NCI-H2227 (cell line): ENCODE measurements around the gene SNX25.
"Not testable (repeated sequence)": the region's sequence is repeated elsewhere in the genome, so short reads cannot be mapped to it uniquely, and the experiment has no call there.

Experiments used
- DNase-seq: peaks from one replicate; lab custom pipeline; 2025; ENCODE audit not compliant: unreplicated experiment; lab: John Stamatoyannopoulos, UW

SNX25 gene

GRCh38 chr4:185229021-185229818 lies 19.8 kb downstream of the SNX25 start:
- no peak for DNase-seq

GRCh38 chr4:185232370-185232769 lies 23.0 kb downstream of the SNX25 start:
- DNase-seq, result no peak

GRCh38 chr4:185235119-185235842 lies 25.9 kb downstream of the SNX25 start:
- no peak for DNase-seq

GRCh38 chr4:185235843-185236503 lies 26.6 kb downstream of the SNX25 start:
- DNase-seq, result no peak

- DNase-seq, result no peak
Measured at GRCh38 chr4:185237175-185237574, 27.8 kb downstream of the SNX25 start.

- peak; percentile 28 for DNase-seq
Measured at GRCh38 chr4:185238215-185238681, 28.9 kb downstream of the SNX25 start.

GRCh38 chr4:185238750-185239149 lies 29.4 kb downstream of the SNX25 start:
- DNase-seq, result no peak

- not testable (repeated sequence) for DNase-seq
Measured at GRCh38 chr4:185240486-185240885, 31.1 kb downstream of the SNX25 start.

- DNase-seq, result no peak
Measured at GRCh38 chr4:185242749-185243533, 33.5 kb downstream of the SNX25 start.

GRCh38 chr4:185243879-185244278 lies 34.5 kb downstream of the SNX25 start:
- DNase-seq, result no peak

GRCh38 chr4:185244763-185245162 lies 35.4 kb downstream of the SNX25 start:
- no peak for DNase-seq

GRCh38 chr4:185246453-185246852 lies 37.1 kb downstream of the SNX25 start:
- no peak for DNase-seq

GRCh38 chr4:185247151-185247550 lies 37.8 kb downstream of the SNX25 start:
- no peak for DNase-seq

GRCh38 chr4:185248393-185249039 lies 39.1 kb downstream of the SNX25 start:
- no peak for DNase-seq

GRCh38 chr4:185249105-185249504 lies 39.7 kb downstream of the SNX25 start:
- DNase-seq, result no peak

- DNase-seq, result no peak
Measured at GRCh38 chr4:185254434-185254833, 45.0 kb downstream of the SNX25 start.

GRCh38 chr4:185255868-185256267 lies 46.5 kb downstream of the SNX25 start:
- no peak for DNase-seq

GRCh38 chr4:185256446-185256845 lies 47.0 kb downstream of the SNX25 start:
- DNase-seq, result no peak

GRCh38 chr4:185257086-185257485 lies 47.7 kb downstream of the SNX25 start:
- DNase-seq, result no peak

GRCh38 chr4:185257694-185258093 lies 48.3 kb downstream of the SNX25 start:
- no peak for DNase-seq
